ENCODE measurements around the gene TCF12. TPM values are rescaled to one million over a fixed set of nuclear protein-coding genes. Genes with fewer than 3 reads are reported as not detected.

TCF12 gene
- total and polyA plus RNA-seq, 2 of the 8 experiments (the other 6 are each of a cell fraction or from before 2014, with no cell fraction given) = 85.8 to 101 TPM

DNA sequence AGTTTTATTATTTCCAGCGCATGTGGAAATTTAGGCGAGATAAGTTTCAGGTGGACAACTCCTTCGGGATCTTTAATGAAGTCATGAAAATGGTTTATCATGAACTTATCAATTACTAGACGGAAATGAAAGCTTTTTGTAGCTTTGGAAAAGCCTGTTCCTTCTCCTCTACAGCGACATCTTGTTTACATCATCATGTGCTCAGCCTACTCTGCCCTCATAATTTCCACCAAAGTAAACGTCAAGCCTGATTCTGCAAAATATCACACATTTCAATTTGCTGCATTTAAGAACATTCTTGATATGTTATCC lies 393.5 kb downstream of the TCF12 start:
- H3K36me3 ChIP-seq (ENCODE audit: control insufficient read depth in 2 of 4, insufficient read depth in 4 of 4, low read length in 3 of 4) = no peaks in the 10 kb centered on the region
- no peak overlapping the region for H3K23ac ChIP-seq (ENCODE audit: insufficient read length)
- WGBS, 2 experiments (ENCODE audit: extremely low coverage in 1 of 2, insufficient coverage in 1 of 2, insufficient read length in 1 of 2, insufficient replicate concordance in 2 of 2, low coverage in 1 of 2, low lambda C conversion rate in 2 of 2, missing lambda C conversion rate in 1 of 2) = 92% methylated on average over 6 of the region's 6 CpGs; no CpG with 5 or more reads in 1 of the 2 experiments
- H3K27ac ChIP-seq (ENCODE audit: low read depth, low read length) = no peak overlapping the region
- no peak overlapping the region for H2AFZ ChIP-seq (ENCODE audit: low read length)
- no peaks in the 10 kb centered on the region for H4K20me1 ChIP-seq (replicated peaks in 1 of 2; ENCODE audit: control insufficient read depth in 1 of 2, insufficient read depth in 2 of 2, low read length in 2 of 2)
- no peak overlapping the region for H2BK15ac ChIP-seq (ENCODE audit: low read length)
- H3K9ac ChIP-seq (replicated peaks in 1 of 4; ENCODE audit: extremely low read depth in 1 of 4, low read depth in 3 of 4, low read length in 3 of 4) = no peak overlapping the region
- ChIA-PET CTCF (ENCODE audit: partially characterized antibody) (interaction anchor here (0.6 to 3.0 kb wide), 9 partner anchors 16 to 488 kb away, joined by 3 to 15 read pairs (median 3); no protein-coding TSS in a partner anchor), POLR2A (ENCODE audit: partially characterized antibody) (interaction anchor here (1.1 to 1.9 kb wide), 2 partner anchors 12 to 16 kb away, joined by 5 read pairs; no protein-coding TSS in a partner anchor)
- DNase-seq (ENCODE audit: low read depth in 1 of 2, low spot score in 2 of 2) (no peak), FAIRE-seq (no peak)
- H2AK5ac ChIP-seq (ENCODE audit: low read depth, low read length) = no peak overlapping the region
- no peak overlapping the region for H4K5ac ChIP-seq (ENCODE audit: insufficient read length, low read depth, low read length)
- no peak overlapping the region for H2BK5ac ChIP-seq (ENCODE audit: low read depth, low read length)
- H3K9me3 ChIP-seq (ENCODE audit: insufficient read depth in 2 of 2, low read depth in 1 of 2, low read length in 1 of 2) = no peaks in the 10 kb centered on the region
- no peaks in the 10 kb centered on the region; the same call in 1 of the 2 replicates for H3K23me2 ChIP-seq (ENCODE audit: low read depth, low read length)
- no peaks in the 10 kb centered on the region for H3K27me3 ChIP-seq (replicated peaks in 1 of 4; ENCODE audit: control insufficient read depth in 3 of 4, extremely low read depth in 1 of 4, insufficient read depth in 3 of 4, low read length in 3 of 4)
- no peak overlapping the region for H2BK12ac ChIP-seq (ENCODE audit: low read depth, low read length)
- no peak overlapping the region for H2BK20ac ChIP-seq (ENCODE audit: low read length)
- H3K56ac ChIP-seq (replicated peaks; ENCODE audit: insufficient read length, low read depth, low read length) = no peak overlapping the region
- peaks cover 0 to 3% (median 2%) of the 10 kb centered on the region in 4 experiments; a peak in 5 of 7 replicates for H3K4me1 ChIP-seq (replicated peaks in 1 of 4; ENCODE audit: control insufficient read depth in 3 of 4, insufficient read depth in 4 of 4, low read length in 3 of 4)
- H4K91ac ChIP-seq (replicated peaks; ENCODE audit: insufficient read length, low read length) = no peak overlapping the region
- H3K4ac ChIP-seq (replicated peaks; ENCODE audit: insufficient read length, low read depth, low read length) = no peak overlapping the region
- no peak overlapping the region for H4K8ac ChIP-seq (ENCODE audit: extremely low read depth, insufficient read depth, low read length)
- no peak overlapping the region for H2BK120ac ChIP-seq (replicated peaks; ENCODE audit: low read depth, low read length)
- no peak overlapping the region for H3K4me2 ChIP-seq (ENCODE audit: insufficient read depth in 1 of 2, low read depth in 2 of 2, low read length in 2 of 2)
- no peak overlapping the region for H3K4me3 ChIP-seq (ENCODE audit: extremely low read depth in 1 of 4, insufficient read depth in 2 of 4, low read depth in 3 of 4, low read length in 4 of 4)
- no peaks in the 10 kb centered on the region for H3K79me1 ChIP-seq (ENCODE audit: low read depth, low read length)
- TF ChIP-seq SRF (IDR thresholded peaks at IDR 0.05; ENCODE audit: low read depth, low read length) (no peak), YY1 (IDR thresholded peaks at IDR 0.05; ENCODE audit: low read depth, low read length) (no peak), SP4 (IDR thresholded peaks at IDR 0.05; ENCODE audit: low read length) (no peak), RFX5 (IDR thresholded peaks at IDR 0.05; ENCODE audit: borderline replicate concordance, low read depth, low read length) (no peak)
- TF ChIP-seq, protein P1, sequence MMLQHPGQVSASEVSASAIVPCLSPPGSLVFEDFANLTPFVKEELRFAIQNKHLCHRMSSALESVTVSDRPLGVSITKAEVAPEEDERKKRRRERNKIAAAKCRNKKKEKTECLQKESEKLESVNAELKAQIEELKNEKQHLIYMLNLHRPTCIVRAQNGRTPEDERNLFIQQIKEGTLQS (IDR thresholded peaks at IDR 0.05; ENCODE audit: insufficient read depth, low read depth, low read length) = no peak
- no peak overlapping the region for H3K18ac ChIP-seq (ENCODE audit: extremely low read depth, low read length)
- H3K14ac ChIP-seq (ENCODE audit: insufficient read length) = no peak overlapping the region
- H3K79me2 ChIP-seq (ENCODE audit: control insufficient read depth in 1 of 2, insufficient read depth in 2 of 2, low read length in 2 of 2) = no peaks in the 10 kb centered on the region
